HG02642 (cell line): ENCODE data around the gene METAP2.
"Not testable (repeated sequence)": the region's sequence is repeated elsewhere in the genome, so short reads cannot be mapped to it uniquely, and the experiment has no call there.

Source experiments
- ATAC-seq: cut with Tn5 transposase; IDR thresholded peaks from one replicate; pipeline ENCODE4 v1.9.1; 2021; ENCODE audit warnings: mild to moderate bottlenecking; ENCODE audit not compliant: unreplicated experiment, poor library complexity

The METAP2 gene

DNA sequence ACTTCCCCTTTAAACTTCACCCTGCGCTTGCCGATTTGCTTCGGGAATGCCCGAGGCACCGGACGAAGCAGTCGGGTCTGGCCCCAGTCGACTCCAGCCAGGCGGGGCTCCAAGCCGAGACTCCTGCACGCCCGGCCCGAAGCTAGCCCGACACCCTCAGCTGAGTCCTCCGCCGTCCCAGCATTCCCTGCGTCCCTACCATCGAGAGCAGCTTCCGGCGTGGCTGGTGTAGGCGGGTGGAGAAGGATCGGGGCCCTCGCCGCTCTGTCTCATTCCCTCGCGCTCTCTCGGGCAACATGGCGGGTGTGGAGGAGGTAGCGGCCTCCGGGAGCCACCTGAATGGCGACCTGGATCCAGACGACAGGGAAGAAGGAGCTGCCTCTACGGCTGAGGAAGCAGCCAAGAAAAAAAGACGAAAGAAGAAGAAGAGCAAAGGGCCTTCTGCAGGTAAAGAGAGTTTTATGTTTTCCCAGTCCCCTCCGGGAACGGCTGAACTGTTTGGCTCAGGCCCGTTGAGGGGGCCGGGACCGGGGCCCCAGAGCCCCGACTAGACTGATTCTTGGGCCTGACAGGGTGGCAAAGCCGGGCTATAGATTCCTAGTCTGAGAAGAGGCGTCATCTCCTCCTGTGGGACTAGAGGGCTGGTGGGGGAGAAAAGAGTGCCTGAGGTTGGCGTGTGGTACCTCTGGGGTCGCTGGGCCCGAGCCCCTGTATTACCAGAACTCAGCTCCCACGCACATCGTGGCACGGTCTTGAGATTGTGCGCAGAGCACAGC, at the start of gene METAP2:
TSS of gene METAP2 (plus strand) at position 269 of the 776 bp plus-strand sequence. CDS start at position 297, 28 bp downstream.
- ATAC-seq: peak; percentile 99

DNA sequence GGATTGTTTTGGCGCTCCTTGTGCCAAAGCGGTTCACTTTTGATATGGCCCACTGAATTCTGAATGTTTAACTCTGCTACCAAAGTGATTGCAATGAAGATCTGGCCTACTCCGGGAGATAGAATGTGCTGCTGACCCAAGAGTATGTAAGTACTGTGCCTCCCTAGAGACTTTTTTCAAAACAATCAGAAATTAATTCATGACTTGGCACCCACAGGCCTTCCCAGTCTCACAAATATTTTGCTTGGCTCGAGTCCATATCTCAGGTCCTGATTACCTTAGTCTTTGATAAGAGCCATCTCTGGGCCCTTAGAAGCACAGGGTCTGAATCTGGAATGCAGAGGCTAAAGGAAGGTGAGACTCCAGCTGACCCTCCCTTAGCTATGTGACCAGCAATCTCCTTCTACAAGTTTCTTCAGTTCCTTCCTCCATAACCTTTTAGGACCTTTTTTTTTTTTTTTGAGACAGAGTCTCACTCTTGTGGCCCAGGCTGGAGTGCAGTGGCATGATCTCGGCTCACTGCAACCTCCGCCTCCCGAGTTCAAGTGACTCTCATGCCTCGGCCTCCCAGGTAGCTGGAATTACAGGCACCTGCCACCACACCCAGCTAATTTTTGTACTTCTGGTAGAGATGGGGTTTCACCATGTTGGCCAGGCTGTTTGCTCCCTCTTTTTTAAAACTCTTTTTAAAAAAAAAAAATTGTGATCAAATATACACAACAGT, 49.5 kb upstream of the METAP2 start:
- no peak for ATAC-seq

DNA sequence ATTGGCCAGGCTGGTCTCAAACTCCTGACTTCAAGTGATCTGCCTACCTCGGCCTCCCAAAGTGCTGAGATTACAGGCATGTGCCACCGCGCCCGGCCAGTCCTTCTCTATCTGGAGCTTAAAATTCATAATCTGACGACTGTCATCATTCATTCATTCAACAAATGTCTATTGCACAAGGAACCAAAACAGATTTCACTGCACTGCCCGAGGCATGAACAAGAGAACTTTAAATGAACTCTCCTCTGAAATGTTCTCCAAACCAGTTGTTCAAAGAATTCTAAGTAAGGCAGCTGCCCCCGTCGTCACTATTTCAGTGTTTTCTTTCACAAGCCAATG, 44.8 kb upstream of the METAP2 start:
- no peak for ATAC-seq

DNA sequence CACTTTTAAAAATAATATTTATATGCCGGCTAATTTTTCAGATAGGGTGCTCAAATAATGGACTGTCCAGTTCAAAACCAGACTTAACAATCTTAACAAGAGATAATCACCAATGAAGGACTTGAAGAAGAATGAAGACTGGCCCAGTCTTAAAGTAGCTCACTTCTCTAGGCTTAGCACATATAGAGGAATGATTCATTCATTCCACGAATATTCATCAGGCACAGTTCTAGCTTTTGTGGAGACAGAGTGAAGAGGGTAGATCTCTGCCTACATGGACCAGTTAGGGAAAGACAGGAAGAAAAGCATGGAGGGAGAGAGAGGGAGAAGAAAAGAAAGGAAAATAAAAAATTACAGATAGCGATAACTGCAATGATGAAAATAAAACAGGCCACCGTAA, 42.8 kb upstream of the METAP2 start:
- no peak for ATAC-seq

DNA sequence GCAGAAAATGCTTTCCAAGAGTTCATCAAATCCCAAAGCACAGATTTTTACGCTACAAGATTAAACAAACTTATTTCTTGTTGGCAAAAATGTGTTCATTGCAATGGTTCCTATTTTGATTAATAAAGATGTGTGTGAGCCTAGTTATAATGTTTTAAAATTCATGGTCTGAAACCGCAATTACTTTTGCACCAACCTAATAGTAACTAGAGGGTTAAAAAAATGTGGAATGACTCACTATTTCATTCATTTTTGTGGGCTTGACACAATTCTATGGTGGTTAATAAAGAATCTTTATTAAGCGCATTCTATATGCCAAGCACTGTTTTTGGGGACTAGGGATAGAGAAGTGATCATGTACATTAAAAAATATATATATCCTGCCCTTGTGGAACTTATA, 38.6 kb upstream of the METAP2 start:
- no peak for ATAC-seq

DNA sequence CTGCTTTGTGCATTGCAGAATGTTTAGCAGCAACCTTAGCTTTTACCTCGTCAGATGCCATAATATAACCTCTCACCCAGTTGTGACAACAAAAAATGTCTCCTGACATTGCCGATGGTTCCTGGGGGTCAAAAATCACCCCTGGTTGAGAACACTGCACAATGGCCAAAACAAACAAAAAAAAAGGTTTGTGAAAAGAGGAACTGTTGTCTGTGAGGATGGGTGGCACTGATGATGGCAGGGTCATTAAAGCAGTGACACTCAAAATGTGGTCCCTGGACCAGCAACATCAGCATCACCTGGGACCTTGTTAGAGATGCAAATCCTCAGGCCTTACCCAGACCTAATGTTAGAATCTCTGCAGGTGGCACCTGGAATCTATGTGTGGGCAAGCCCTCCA, 36.4 kb upstream of the METAP2 start:
- no peak for ATAC-seq

DNA sequence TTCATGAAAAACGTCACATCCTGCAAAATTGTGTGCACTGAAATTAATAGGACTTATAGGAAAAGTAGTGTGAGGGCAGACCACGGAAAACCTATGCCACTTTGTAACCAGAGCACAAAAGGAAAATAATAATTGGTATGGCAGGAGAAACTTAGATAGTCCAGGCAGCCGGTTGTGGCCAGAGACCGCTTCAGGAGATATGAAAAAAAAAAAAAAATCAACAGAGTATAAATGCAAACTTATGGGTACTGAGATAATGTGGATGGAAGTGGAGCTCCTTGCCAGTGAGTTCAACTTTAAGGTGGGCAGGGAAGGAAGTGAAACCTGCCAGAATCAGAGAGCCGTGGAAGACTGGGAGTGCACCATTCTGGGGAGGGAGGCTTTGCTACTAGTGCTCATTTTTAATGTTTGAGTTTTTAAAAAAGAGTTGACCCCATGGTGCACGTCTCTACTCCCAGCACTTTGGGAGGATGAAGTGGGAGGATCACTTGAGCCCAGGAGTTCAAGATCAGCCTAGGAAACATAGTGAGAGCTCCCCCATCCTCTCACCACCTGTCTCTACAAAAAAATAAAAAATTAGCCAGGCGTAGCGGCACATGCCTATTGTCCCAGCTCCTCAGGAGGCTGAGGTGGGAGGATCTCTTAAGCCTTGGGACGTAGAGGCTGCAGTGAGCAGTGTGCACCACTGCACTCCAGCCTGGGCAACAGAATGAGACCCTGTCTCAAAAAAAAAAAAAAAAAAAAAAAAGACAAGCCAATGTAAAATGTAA, 34.3 kb upstream of the METAP2 start:
- no peak for ATAC-seq

DNA sequence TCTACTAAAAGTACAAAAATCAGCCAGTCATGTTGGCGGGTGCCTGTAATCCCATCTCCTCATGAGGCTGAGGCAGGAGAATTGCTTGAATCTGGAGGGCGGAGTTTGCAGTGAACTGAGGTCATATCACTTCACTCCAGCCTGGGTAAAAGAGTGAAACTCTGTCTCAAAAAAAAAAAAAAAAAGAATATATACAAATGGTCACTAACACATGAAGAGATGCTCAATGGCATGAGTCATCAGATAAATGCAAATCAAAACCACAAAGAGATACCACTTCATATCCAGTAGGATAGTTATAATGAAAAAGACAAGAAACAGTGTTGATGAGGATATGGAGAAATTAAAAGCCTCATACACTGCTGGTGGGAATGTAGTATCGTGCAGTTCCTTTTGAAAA, 33.6 kb upstream of the METAP2 start:
- ATAC-seq: no peak

DNA sequence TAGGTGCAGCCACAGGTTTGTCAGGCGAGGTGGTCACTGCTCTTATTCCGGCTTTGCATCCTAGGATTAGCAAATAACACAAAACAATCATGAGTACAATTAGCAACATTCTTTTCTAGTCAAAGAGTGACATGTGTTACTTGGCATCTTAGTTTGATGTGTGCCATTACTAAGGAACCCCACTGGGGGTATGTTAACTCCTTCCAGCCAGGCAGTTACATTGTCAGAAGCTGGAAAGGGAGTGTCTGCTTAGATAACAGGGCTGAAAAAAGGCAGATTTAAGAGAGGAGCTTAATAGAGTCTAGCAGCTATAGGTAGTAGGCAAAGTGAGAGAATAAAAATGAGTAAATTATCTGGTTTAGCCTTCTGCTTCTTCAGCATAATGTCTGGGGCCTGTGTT, 30.5 kb upstream of the METAP2 start:
- ATAC-seq: no peak

DNA sequence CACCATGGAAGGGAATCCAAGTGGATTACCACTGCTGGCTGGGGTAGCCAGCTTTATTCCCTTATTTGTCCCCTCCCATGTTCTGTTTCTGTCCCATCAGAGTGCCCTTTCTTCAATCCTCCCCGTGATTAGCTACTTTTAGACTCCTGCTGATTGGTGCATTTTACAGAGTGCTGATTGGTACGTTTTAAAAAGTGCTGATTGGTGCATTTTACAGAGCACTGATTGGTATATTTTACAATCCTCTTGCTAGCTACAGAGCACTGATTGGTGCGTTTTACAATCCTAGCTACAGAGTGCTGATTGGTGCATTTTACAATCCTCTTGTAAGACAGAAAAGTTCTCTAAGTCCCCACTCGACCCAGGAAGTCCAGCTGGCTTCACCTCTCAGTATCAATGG, 28.9 kb upstream of the METAP2 start:
- not testable (repeated sequence) for ATAC-seq

DNA sequence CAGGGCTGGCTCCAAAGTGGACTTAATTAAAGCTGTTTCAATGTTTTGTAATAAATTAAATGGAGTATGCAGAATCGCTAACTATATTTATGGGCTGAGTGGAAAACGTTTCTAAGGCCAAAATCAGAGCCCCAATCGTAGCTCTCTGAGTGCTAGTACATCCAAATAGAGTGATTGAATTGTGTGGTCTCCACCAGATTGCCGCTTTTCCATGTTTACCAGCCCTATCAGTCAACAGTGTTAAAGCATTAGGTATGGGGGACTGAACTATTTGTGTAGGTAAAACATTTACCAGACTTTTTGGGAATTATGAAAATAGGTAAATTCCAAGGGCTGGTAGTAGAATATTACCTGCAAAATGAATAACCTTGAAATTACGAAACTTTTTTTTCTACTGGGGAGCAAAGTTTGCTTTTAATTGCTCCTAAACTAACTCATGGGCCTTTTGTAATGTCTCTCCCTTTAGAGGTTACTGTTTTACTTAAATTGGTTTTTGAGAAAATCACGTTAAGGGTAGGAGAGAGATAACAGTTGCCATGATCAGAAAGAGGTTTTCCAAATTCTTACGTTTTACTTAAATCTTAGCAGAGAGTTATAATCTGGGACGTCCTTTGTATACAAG, 28.0 kb upstream of the METAP2 start:
- no peak for ATAC-seq

DNA sequence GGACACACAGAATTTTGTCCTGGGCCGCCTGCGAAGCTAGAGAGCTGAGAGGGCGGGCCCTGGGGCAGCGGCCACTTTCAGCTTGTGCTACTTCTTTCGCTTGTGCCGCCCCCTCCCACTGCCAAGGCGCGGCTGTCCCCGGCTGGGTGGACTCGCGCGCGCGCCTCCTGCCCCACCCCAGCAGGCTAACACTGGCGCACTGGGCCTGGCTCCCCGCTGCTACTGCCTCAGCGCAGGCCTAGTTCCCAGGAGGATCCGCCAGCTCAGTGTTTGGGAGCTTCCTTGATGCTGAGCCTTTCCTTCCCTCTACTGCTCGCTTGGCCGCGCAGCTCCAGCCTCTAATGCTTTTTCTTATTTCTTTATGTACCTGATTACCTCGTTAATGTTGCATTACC, 27.4 kb upstream of the METAP2 start:
- no peak for ATAC-seq

DNA sequence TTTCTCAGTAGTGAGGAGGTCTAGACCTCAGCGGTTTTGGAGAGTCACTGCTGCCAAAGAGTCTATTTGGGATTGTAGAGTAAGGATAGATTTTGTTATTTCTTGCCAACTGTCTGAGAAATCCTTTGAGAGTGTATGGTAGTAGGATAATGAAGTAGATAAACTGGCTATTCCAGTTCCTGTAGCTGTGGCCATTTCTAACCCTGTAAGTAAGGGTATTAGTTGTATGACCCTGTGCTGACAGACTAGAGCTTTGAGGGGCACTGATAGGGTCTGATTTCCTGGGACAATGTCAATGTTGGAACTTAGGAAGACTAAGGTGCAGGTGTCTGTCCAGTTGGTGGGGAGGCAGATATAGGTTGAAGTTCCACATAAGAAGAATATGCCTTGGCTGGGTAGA, 24.3 kb upstream of the METAP2 start:
- not testable (repeated sequence) for ATAC-seq

DNA sequence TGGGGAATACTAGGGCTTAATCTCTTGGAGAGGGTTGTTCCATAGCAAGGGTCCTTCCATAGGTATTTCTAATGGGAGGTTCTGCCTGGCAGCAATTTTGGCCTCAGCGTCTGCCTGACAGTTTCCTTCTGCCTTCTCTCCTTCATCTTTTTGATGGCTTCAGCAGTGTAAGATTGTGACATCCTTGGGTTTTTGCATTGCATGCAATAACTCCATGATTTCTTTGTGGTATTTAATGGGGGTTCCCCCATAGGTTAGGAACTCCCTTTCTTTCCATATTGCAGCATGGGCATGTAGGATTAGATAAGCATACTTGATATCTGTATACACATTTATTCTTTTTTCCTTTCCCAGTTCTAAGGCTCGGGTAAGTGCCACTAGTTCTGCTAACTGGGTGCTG, 21.5 kb upstream of the METAP2 start:
- ATAC-seq: not testable (repeated sequence)

DNA sequence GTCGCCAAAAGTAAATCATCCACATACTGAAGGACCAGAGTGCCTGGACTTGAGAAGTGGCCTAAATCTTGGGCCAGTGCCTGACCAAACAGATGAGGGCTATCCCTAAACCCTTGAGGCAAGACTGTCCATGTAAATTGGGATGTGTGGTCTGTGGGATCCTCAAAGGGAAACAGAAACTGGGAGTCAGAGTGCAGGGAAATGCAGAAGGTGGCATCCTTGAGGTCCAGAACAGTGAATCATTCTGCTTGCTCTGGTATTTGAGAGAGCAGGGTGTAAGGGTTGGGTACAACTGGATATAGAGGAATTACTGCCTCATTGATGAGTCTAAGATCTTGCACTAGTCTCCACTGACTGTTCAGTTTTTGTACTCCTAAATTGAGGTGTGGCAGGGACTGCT, 20.1 kb upstream of the METAP2 start:
- ATAC-seq: not testable (repeated sequence)

DNA sequence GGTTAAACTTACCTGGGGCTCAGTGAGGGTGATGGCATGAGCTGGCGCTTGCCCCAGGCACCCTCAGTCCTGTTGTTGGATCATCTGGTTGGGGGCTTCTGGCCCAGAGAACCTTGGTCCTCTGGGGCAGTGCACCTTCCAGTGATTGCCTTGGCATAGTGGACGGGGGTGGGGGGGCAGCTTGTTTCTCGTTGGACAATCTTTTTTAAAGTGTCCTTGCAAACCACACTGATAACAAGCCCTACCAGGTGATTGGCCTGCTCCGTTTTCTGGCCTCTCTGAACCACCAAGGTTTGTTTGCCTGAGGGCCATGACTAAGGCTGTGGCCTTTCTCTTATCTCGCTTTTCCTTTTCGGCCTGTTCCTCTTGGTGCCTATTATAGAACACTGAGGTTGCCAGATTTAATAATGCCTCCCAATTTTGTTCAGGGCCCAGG, 19.2 kb upstream of the METAP2 start:
- ATAC-seq: not testable (repeated sequence)

DNA sequence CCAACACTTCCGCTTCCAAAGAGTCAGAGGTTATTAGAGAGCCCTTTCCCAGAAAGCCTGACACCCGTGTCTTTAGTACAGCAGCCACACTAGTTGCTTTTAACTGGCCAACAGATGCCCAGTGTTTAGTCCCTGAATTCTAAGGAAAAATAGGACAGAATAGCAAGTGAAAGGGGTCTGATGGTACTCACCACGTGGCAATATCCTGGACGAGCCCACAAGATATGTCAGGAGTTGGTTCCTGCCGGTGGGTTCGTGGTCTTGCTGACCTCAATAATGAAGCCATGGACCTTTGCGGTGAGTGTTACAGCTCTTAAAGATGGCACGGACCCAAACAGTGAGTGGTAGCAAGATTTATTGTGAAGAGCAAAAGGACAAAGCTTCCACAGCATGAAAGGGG, 16.3 kb upstream of the METAP2 start:
- ATAC-seq: not testable (repeated sequence)

DNA sequence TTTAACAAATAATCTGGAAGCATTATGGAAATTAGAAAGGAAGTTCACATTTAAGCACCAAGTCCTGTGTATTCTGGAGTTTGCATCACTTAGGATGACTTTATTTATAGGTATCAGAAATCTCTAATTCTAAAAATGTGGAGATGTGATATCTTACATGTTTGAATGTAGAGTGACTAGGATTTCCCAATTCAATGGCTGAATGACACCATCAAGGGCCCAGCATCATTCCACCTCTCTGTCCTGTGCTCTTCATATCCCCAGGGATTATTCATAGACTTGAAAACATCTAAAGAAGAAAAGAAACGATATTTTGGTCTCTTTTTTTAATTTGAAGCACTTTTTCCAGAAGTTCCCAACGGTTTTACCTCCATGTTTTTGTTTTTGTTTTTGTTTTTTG, 15.2 kb upstream of the METAP2 start:
- no peak for ATAC-seq

DNA sequence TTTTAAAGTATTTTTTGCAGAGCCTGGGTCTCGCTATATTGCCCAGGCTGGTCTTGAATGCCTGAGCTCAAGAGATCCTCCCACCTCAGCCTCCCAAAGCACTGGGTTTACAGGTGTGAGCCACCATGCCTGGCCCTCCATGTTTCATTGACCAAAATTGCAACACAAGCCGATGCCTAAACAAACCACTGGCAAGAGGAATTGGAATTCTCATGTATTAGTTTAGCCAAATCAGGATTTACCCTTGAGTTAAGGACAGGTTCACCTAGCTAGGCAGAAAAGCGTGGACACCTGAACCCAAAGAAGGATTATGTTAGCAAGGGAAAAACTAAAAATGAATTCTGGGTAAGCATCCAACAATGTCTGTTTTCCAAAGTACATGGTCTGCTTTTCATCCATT, 14.6 kb upstream of the METAP2 start:
- no peak for ATAC-seq

DNA sequence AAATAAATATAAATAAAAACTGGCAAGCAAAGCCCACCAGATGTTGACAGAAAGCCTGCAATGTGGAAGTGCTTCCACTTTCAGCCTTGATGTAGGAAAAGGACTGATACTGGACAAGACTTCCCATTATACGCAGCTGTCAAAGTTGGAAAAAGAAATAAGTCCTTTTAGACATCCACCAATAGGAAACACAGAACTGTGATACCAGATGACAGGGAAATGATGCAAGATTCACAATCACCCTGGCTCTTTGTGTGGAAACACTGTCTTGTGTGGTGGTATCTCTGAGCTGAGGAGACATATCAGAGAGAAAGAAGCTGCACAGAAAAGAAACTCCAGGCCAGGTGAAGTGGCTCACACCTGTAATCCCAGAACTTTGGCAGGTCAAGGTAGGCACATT, 13.8 kb upstream of the METAP2 start:
- no peak for ATAC-seq

DNA sequence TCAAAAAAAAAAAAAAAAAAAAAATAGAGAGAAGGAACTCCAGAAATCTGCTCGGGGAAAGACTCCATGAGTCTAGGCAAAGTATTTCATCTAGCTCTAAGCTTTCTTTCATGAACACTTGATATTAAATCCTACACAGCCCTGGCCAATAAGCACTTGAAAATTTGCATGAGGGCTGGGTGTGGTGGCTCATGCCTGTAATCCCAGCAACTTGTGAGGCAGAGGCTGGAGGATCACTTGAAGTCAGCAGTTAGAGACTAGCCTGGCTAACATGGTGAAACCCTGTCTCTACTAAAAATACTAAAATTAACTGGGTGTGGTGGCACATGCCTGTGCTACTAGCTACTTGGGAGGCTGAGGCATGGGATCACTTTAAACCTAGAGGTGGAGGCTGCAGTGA, 13.1 kb upstream of the METAP2 start:
- no peak for ATAC-seq
